ENCODE measurements around the gene APP.
"Not testable (repeated sequence)": the region's sequence is repeated elsewhere in the genome, so short reads cannot be mapped to it uniquely, and the experiment has no call there.

Gene APP

DNA sequence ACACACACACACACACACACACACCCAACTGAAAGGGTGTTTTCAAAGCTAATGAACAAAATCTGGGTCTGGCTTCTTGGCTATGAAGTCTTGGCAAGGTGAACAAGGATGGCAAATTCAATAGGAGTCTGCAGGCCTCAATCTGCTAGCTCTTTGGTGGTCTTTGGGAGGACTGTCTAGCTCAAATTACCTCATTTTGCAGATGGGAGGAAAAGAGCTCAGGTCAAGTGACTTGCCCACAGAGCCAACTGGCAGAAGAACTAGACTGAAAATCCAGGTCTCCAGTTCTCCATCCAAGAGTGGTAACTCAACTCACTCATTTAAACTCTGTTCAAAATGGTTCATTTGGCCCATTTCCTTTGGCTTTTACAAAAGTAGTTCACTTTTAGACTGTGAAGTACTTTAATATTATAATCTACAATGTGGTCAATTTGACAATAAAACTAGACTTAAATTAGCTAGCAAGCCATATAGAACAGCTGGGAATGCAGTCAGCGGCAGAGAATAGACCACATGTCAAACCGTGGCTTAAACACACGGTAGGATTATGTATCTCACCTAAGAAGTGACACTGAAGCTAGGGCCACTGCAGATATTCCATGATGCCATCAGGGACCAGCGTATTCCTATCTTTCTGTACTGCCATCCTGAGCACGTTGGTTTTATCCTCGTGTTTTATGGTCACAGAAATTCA, 112.9 kb downstream of the APP start:
- DNase-seq = no peak

DNA sequence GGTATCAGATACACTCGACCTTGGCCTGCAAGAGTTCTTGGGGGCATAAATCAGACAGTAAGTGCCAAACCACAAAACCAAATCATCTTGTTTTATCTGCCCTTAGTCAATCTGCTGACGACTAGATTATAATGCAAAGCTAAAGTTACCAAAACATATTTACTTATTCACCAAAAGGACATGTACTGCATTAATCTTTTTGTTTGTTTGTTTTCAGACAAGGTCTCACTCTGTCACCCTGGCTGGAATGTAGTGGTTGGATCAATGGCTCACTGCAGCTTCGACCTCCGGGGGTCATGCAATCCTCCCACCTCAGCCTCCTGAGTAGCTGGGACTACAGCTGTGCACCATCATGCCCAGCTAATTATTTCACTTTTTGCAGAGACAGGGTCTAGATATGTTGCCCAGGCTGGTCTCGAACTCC, 114.7 kb downstream of the APP start:
- no peak for DNase-seq

DNA sequence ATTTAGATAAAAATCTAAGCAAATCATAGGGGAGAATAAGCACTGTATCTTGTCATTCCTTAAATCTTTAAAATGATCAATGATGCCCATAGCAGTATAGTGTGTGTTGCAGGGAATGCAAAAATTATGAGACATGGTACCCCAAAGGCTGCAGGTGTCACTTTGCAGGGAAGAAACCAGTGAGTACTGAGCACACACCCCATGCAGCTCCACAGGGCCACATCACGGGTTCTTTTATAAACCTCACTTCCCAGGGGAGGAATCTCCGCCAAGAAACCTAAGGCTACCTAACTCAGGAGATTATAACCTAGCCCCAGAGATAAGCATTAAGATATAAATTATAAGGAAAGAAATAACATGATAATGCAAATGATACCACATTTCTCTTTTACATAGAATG, 115.6 kb downstream of the APP start:
- DNase-seq = no peak

DNA sequence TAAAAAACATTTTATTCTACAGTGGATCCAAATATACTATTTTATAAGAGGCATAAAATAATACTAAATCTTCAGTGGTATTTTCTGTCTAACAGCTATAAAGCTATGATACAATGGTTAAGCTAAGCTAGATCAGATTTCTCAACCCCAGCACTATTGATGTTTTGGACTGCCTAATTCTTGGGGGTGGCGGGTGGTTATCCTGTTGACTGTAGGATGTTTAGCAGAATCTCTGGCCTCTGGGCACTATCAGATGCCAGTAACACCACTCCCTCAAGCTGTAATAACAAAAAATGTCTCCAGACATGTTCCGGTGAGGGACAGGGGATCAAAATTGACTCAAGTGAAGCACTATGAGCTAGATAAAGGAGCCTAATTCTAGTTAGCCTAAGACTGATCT, 118.5 kb downstream of the APP start:
- no peak for DNase-seq

DNA sequence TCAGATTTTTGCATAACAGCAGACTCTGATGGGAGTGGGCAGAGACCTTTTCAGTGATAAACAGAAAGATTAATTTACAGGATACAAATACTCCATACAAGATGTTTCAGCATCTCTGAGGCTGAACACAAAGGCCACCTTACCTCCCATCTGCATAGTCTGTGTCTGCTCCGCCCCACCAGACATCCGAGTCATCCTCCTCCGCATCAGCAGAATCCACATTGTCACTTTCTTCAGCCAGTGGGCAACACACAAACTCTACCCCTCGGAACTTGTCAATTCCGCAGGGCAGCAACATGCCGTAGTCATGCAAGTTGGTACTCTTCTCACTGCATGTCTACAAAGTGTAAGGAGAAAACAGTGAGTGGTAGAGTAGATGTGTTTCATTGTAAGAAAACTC, 119.7 kb downstream of the APP start:
- no peak for DNase-seq

DNA sequence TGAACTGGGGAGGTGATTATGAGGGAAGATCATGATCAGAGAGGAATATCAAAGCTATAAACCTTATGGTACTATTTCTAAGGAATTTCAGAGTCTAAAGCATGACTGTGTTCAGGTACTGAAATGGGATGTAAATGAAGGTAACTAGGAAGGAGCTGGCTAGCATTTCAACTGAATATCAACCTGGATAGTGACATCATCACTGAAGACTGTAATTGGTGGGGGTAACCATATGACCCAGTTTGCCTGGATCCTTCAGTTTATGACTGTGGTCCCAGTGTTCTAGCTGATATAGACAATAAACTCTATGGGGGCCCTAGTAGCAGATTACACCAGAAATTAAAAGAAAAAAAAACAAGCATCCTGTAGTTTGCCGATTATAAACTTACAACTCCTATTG, 120.8 kb downstream of the APP start:
- DNase-seq = no peak

DNA sequence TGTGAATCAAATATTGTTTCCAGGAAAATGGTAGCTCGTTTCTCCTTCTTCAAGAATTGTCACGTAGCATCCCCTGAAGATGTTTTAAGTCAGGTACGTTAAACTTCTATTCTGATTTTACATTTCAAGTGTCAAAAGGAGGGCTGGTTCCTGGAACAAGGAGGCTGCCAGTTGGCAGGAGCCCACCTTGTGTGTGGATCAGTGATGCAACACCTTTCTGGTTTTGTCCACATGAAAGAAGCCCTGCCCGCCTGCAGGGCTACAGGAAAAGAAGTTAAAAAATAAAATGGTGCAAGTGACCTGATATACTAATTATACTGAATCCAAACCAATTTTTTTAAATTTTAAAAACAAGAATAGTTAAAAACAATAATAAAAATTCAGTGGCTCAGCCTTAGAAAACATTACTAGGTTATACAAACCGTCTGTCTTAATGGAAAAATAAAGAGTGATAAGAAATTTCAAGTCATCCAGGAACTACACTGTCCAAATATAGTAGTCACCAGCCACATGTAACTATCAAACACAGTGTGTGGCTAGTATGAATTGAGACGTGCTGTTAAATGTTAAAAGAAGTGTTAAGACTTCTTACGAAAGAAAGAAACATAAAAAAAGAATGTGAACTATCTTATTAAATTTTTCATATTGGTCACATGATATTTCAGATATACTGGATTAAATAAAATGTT, 123.1 kb downstream of the APP start:
- no peak for DNase-seq

DNA sequence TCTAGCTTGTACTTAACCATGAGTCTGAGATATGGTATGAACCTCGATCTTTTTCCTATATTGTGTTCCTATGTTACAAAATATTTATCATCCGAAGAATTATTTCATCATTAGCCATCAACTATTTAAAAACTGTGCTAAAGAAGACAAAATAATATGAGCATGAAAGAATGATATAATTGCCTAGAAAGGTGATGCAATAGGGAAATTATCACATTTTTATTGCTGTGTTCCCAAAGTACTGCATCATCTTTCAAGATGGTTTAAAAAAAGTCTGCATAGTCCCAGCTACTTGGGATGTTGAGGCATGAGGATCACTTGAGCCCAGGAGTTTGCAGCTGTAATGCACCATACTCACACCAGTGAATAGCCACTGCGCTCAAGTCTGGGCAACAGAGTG, 126.7 kb downstream of the APP start:
- DNase-seq = no peak

DNA sequence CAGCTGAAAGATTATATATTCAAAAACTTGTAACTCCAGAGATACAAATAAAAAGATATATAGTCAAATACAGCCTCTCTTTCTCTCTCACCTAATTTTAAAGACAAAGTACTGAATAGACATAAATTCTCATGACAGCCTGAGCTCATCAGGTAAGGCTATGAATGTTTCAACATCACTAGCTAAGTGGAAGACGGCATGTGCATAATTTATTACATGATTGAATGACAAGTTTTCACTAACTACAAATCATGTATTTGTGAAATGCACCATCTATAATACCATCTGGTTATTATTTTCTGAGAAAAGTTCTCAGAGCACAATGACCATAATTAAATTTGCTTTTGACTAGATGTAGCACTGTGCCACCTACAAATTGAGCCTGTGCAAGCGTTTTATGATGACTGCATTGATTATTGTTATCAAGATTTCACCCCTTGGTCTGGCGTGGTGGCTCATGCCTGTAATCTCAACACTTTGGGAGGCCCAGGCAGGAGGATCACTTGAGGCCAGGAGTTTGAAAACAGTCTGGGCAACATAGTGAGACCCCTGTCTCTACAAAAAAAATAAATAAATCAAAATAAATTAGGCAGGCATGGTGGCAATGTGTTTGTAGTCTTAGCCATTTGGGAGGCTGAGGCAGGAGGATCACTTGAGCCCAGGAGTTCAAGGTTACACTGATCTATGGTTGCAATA, 128.2 kb downstream of the APP start:
- DNase-seq = no peak

DNA sequence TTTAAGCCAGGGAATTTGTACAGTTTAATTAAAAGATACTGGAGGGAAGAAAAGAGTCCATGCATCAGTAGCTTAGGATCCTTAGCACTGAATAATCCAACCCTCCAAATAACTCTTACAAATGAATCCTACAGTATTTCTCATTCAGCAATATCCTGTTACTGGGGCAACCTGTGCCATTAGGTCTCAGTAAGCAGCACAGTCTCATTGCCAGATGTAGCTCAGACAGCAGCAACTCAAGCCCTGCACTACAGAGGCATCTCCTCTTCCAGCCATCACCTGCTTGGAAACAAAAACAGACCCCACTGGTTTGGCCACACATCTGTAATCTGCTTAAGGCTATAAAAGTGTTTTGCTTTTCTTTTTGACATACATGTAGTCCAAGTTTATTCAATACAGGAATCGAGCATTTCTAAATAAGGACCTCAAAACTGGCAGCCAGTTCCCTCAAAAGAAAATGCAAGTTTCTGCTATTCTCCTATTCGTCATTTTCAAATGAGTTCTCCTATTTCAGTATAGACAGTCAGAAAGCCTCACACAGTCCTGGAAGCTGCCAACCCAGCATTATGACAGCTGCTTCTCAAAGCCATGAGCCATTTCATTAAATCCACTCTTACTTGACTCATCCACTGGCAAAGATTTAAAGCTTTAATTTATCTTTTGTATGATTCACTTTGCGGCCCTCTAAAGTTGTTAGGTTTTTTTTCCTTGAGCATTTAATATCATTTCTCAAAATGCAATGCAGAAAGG, 129.0 kb downstream of the APP start:
- no peak for DNase-seq

DNA sequence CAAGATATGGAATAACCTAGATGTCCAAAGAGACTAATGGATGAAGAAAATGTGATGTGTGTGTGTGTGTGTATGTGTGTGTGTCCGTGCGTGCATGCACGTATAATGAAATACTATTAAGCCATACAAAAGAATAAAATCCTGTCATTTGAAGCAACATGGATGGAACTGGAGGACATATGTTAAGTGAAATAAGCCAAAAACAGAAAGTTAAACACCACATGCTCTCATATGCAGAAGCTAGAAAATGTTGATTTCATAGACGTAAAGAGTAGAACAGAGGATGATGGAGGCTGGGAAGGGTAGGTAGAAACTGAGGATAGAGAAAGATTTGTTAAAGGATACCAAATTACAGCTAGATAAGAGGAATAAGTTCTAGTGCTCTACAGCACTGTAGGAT, 133.7 kb downstream of the APP start:
- DNase-seq = no peak

DNA sequence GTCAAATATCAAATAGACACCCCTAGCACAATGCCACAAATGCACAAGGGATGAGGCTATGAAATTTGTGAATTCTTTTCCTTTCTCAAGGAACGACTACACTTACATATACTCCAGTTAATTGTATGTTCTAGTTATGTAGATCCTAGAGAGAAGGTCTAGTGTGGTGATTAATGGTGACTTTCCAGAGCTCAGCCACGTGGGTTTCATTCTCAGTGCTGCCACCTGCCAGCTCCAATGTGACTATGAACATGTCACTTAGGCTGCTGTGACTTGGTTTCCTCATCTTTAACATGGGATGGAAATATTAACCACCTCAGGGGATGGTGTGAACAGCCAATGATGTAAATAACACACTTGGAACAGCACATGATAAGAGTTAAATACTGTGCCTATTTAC, 138.3 kb downstream of the APP start:
- DNase-seq = no peak

DNA sequence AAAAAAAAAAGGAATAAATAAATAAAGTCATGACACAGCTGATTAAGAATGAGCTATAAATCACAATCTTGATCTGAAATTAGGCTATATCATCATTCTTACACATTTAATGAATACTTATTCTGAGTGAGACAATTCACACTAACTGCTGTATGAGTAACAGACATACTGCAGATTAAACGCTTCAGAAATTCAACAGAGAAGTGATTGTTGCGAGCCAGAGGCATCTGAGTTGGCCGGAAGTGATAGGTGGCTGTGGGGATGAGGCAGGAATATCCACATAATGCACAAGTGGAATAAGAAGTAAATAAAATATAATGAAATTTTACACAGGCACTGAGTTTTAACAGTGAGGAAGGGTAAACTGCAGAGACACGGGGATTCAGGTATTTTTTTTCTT, 142.4 kb downstream of the APP start:
- no peak for DNase-seq

DNA sequence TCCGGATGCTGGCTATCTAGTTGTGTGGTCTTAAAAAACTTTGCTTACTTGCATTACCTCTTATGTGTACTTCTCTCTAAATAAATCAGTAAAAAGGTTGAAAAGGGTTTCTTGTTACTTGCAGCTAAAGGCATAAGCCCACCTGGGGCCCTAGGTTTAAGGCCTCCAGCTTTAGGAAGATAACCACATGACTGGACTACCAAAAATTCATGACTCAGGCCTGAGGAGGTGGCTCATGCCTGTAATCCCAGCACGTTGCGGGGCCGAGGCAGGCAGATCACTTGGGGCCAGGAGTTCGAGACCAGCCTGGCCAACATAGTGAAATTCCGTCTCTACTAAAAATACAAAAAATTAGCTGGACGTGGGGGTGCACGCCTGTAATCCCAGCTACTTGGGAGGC, 142.9 kb downstream of the APP start:
- DNase-seq = no peak

DNA sequence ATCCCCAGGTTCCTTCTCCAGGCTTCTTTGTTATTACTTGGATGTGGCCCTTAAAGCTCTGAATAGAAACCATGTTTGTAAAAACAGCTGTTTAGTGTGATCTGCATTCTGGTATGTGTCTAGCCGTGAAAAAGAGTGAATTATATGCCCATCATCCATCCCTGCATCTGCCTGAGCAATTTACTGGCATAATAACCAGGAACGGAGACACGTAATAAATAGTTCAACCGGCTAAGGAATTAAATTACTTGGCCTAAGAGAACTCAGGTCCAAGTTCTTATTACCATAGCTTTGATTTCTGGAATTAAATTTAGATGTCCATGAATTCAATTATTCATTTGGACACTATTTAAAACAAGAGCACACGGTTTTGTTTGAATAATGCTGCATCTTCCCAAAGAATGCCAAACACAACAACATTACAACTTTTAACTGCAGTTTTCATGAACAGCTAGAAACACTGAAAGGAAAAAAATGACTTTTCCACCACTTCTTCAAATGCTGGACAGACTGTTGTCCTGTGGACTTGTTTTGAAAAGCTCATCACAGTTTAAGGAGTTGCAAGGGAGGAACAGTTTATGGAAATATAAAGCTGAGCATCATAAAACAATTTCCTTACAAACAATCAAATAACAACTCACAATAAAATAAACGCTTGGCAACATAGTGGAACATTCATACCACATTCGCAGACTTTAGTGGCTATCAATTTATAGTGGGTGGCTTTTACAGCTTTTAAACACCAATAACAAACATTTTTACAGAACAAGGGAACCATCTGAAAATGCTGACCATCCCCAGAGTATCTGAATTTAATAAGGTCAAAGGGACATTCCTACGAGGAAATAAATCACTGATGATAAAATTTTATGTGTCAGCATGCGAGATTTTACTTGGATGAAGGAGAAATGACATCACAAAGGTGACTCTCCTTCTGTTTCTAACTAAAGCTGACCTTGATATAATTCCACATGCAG, 144.7 kb downstream of the APP start:
- DNase-seq = no peak

DNA sequence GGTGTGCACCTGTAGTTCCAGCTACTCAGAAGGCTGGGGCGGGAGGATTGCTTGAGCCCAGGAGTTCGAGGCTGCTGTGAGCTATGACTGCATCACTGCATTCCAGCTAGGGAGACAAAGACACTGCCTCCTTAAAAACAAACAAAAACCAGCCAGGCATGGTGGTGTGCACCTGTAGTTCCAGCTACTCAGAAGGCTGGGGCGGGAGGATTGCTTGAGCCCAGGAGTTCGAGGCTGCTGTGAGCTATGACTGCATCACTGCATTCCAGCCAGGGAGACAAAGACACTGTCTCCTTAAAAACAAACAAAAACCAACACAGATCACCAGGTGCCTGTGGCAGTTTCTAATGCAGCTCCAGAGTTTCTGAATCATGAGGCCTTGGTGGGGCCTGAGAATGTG, 147.2 kb downstream of the APP start:
- not testable (repeated sequence) for DNase-seq

DNA sequence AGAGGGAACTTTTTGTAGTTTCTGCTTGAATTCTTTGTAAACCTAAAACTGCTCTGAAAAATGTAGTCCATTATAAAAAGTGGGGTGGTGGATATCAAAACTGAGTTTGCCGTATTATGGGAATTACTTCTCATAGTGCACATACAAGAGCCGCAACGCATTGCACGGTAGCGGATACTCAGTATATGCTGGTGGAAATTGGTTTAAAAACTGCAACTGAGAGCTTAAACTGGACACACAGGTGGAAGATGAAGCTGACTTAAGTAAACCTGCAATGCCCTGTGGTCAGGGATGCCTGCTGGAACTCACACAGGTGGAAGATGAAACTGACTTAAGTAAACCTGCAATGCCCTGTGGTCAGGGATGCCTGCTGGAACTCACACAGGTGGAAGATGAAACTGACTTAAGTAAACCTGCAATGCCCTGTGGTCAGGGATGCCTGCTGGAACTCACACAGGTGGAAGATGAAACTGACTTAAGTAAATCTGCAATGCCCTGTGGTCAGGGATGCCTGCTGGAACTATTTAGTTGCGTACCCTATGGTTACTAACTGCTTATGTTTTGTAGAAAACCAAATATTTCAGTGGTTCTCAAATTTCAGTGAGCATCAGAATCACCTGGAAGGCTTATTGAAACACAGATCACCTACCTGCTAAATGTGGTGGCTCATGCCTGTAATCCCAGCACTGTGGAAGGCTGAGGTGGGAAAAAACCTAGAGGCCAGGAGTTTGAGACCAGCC, 147.8 kb downstream of the APP start:
- not testable (repeated sequence) for DNase-seq

DNA sequence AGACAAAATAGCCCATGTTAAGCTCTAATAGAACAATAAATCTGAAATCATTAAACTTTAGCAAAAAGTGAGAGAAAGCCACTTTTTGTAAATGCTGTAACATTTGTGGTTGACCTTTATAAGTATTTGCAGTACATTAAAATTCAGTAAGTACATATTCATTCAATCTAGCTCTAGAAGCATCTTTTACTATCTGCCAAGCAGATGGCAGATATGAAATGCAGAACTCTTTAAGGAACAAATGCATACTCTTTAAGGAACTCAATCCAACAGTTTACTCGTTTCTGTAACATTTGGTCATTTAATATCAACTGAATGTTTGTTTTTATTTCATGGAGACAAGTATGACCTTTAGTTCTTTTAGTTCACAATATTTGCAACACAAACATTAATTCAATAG, 150.1 kb downstream of the APP start:
- DNase-seq = no peak

DNA sequence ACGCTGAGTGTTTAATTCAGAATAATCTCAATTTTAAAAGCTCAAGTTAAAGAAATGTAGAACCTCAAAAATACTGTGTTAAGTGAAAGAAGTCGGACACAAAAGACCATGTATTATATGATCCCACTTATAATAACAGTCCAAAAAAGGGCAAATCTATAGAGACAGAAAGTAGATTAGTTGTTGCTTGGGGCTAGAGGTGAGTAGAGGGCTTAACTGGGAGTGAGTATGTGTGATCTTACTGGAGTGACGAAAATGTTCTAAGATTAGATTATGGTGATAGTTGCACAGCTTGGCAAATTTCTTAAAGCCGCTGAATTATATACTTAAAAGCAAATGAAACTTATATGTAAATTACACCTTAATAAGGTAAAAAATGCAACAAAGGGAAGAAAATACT, 150.5 kb downstream of the APP start:
- no peak for DNase-seq

DNA sequence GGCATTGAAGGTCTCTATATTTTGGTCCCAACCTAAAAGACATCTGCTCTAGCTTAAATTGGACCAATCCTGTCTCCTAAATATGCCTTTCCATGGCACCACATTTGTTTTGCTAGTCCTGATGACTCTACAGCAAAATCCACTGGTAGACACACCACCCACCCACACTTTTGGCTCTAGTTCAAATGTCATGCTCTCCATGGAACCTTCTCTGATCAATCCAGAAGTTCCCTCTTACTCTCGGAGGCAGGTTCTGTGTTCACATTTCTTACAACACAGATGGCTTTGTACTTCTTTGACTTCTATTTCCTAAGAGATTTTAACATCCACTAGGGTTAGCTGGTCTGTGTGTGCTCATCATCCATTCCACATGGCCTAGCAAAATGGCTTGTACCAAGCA, 151.3 kb downstream of the APP start:
- DNase-seq = no peak

DNA sequence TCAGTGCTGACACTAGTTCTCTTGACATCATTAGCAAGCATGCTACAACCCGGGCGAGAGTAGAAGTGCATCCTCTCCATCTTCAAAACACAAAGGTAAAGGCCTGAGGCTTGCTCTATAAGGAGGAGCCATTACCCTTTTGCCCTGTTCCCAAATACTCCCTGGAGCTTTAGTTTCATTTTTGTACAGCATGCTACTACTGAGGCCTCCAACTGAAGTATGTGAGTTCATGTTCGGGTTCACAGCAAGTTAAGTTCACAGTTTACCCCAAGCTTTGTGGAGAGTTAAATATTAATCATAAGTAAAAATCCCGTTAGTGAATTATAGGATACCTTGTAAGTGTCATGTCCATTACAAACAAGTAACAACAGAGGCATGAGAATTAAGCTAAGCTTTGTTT, 156.6 kb downstream of the APP start:
- no peak for DNase-seq

DNA sequence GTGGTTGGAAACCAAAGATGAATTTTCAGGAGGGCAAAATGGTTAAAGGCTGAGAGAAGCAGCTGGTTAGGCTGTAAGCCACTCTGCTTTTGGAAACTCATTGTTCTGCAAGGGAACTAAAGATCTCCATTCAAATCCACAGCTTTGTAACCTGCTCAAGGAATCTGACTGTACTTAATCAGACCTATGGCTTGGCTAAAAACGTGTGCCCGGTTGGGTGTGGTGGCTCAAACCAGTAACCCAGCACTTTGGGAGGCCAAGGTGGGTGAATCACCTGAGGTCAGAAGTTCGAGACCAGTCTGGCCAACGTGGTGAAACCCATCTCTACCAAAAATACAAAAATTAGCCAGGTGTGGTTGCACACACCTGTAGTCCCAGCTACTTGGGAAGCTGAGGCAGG, 158.1 kb downstream of the APP start:
- not testable (repeated sequence) for DNase-seq
